OCI-LY1 (cell line): ENCODE data around the gene HLA-DQA1.

ENCODE experiments used
- H2AFZ ChIP-seq: fragments of 200-600 bp; sonication (generic), shearing (Covaris generic); 2 replicates; pipeline ENCODE4 v1.6.0; 2014; ENCODE audit warnings: antibody characterized with exemption, mild to moderate bottlenecking, low read length
- H3F3A ChIP-seq: fragments of 200-600 bp; sonication (generic), shearing (Covaris generic); 2 replicates; pipeline ENCODE4 v1.6.0; 2014; ENCODE audit warnings: mild to moderate bottlenecking, antibody characterized with exemption, low read length, moderate library complexity; ENCODE audit not compliant: insufficient read depth
- H3K27ac ChIP-seq: fragments of 200-600 bp; sonication (generic); 2 replicates; pipeline ENCODE4 v1.5.1; 2014; ENCODE audit warnings: low read length, mixed run types, mild to moderate bottlenecking, low read depth; ENCODE audit not compliant: poor library complexity, severe bottlenecking
- H3K27me3 ChIP-seq: fragments of 200-600 bp; sonication (generic); 2 replicates; pipeline ENCODE4 v1.6.0; 2014; ENCODE audit warnings: antibody characterized with exemption, mild to moderate bottlenecking, low read length, moderate library complexity; ENCODE audit not compliant: insufficient read depth
- H3K36me3 ChIP-seq: fragments of 200-600 bp; sonication (generic); 2 replicates; pipeline ENCODE4 v1.6.1; 2014; ENCODE audit warnings: mild to moderate bottlenecking, antibody characterized with exemption, low read length, moderate library complexity, mixed read lengths; ENCODE audit not compliant: insufficient read depth
- H3K4me1 ChIP-seq: fragments of 200-600 bp; sonication (generic); 2 replicates; pipeline ENCODE4 v1.5.1; 2014; ENCODE audit warnings: mild to moderate bottlenecking, low read length, moderate library complexity; ENCODE audit not compliant: insufficient read depth, severe bottlenecking
- H3K4me2 ChIP-seq: fragments of 200-600 bp; sonication (generic), shearing (Covaris generic); 2 replicates; pipeline ENCODE4 v1.6.1; 2014; ENCODE audit warnings: low read length
- H3K4me3 ChIP-seq: fragments of 200-600 bp; sonication (generic); 2 replicates; pipeline ENCODE4 v1.5.1; 2014; ENCODE audit warnings: low read length, low read depth, mild to moderate bottlenecking, mixed read lengths; ENCODE audit not compliant: poor library complexity, severe bottlenecking
- H3K79me2 ChIP-seq: fragments of 200-600 bp; shearing (Covaris generic); 2 replicates; pipeline ENCODE4 v1.6.1; 2016; ENCODE audit warnings: mixed run types, low read length, mixed read lengths; ENCODE audit not compliant: insufficient read depth
- H3K9ac ChIP-seq: fragments of 200-600 bp; sonication (generic), shearing (Covaris generic); 2 replicates; pipeline ENCODE4 v1.6.1; 2014; ENCODE audit warnings: mild to moderate bottlenecking, low read length, mixed read lengths
- H3K9me2 ChIP-seq: fragments of 200-600 bp; sonication (generic), shearing (Covaris generic); 2 replicates; pipeline ENCODE4 v1.6.1; 2014; ENCODE audit warnings: low read depth, mild to moderate bottlenecking, low read length, mixed read lengths
- H3K9me3 ChIP-seq: fragments of 200-600 bp; shearing (Covaris generic); 2 replicates; pipeline ENCODE4 v1.6.1; 2014; ENCODE audit warnings: low read length, mixed read lengths
- H4K20me1 ChIP-seq: fragments of 200-600 bp; sonication (generic), shearing (Covaris generic); 2 replicates; pipeline ENCODE4 v1.6.0; 2016; ENCODE audit warnings: mild to moderate bottlenecking, low read length; ENCODE audit not compliant: insufficient read depth
- CTCF ChIP-seq: fragments of 200-600 bp; sonication (generic), shearing (Covaris generic); IDR thresholded peaks from 2 replicates; pipeline ENCODE4 v1.5.1; 2017; ENCODE audit warnings: mild to moderate bottlenecking, antibody characterized with exemption, low read length, moderate library complexity, mixed read lengths
- EZH2 ChIP-seq: fragments of 200-600 bp; sonication (generic), shearing (Covaris generic); IDR thresholded peaks from 2 replicates; pipeline ENCODE4 v1.8.0; 2017; ENCODE audit warnings: borderline replicate concordance, mixed run types, mild to moderate bottlenecking, antibody characterized with exemption, low read length, moderate library complexity, mixed read lengths

HLA-DQA1 gene

GRCh38 chr6:32608362-32608761, 28.8 kb upstream of the HLA-DQA1 start:
- H3K9ac ChIP-seq: no peak overlapping the region
- no peaks in the 10 kb centered on the region for H3K9me2 ChIP-seq
- no peaks in the 10 kb centered on the region for H3K79me2 ChIP-seq
- no peaks in the 10 kb centered on the region for H3K36me3 ChIP-seq
- no peak overlapping the region for H3K4me2 ChIP-seq
- H3F3A ChIP-seq: no peaks in the 10 kb centered on the region
- H3K4me1 ChIP-seq: peaks cover 5% of the 10 kb centered on the region
- H4K20me1 ChIP-seq: no peaks in the 10 kb centered on the region
- H2AFZ ChIP-seq: no peak overlapping the region
- H3K4me3 ChIP-seq: no peak overlapping the region
- no peaks in the 10 kb centered on the region for H3K27me3 ChIP-seq
- H3K9me3 ChIP-seq: no peaks in the 10 kb centered on the region
- no peak overlapping the region for H3K27ac ChIP-seq
- no peak for TF ChIP-seq EZH2
- TF ChIP-seq CTCF: no peak

GRCh38 chr6:32609391-32609730, 27.8 kb upstream of the HLA-DQA1 start:
- H3K9me2 ChIP-seq: no peaks in the 10 kb centered on the region
- H3K4me1 ChIP-seq: peaks cover under 1% of the 10 kb centered on the region
- no peak for TF ChIP-seq EZH2
- TF ChIP-seq CTCF: no peak
- no peak overlapping the region for H2AFZ ChIP-seq
- H3F3A ChIP-seq: no peaks in the 10 kb centered on the region
- no peaks in the 10 kb centered on the region for H3K9me3 ChIP-seq
- H3K27ac ChIP-seq: no peak overlapping the region
- H3K79me2 ChIP-seq: no peaks in the 10 kb centered on the region
- no peak overlapping the region for H3K4me2 ChIP-seq
- H3K27me3 ChIP-seq: no peaks in the 10 kb centered on the region
- H3K4me3 ChIP-seq: no peak overlapping the region
- no peaks in the 10 kb centered on the region for H4K20me1 ChIP-seq
- H3K36me3 ChIP-seq: no peaks in the 10 kb centered on the region
- H3K9ac ChIP-seq: no peak overlapping the region

GRCh38 chr6:32609731-32610640, 27.2 kb upstream of the HLA-DQA1 start:
- Histone ChIP-seq H3K9me3 (no peaks in the 10 kb centered on the region), H2AFZ (no peak overlapping the region), H3K36me3 (no peaks in the 10 kb centered on the region), H3K9ac (no peak overlapping the region), H3F3A (no peaks in the 10 kb centered on the region), H3K27me3 (no peaks in the 10 kb centered on the region), H3K4me3 (no peak overlapping the region), H3K9me2 (no peaks in the 10 kb centered on the region), H4K20me1 (no peaks in the 10 kb centered on the region), H3K4me1 (no peaks in the 10 kb centered on the region), H3K79me2 (no peaks in the 10 kb centered on the region), H3K27ac (no peak overlapping the region), H3K4me2 (no peak overlapping the region)
- TF ChIP-seq EZH2: no peak
- TF ChIP-seq CTCF: no peak
